T-helper 1 cell treated with Interleukin-12 subunit alpha and Interleukin-12 subunit beta and Interleukin-4 antibody, amounts not matched to agents 30 μg/mL and 1 μg/mL, for 36 hours (primary cell): ENCODE data around the gene MICAL2.
A peak's percentile ranks its signal among the peaks of the same experiment; 100 is the strongest.

Experiments used
- H3K27ac Mint-ChIP-seq: one replicate; pipeline ENCODE4 v1.8.0; 2021; ENCODE audit warnings: mild to moderate bottlenecking, mixed read lengths
- H3K27me3 Mint-ChIP-seq: one replicate; pipeline ENCODE4 v1.8.0; 2021; ENCODE audit warnings: low read depth, mixed read lengths
- H3K36me3 Mint-ChIP-seq: one replicate; pipeline ENCODE4 v1.8.0; 2021; ENCODE audit warnings: low read depth, mixed read lengths
- H3K4me1 Mint-ChIP-seq: one replicate; pipeline ENCODE4 v1.8.0; 2021; ENCODE audit warnings: low read depth, mixed read lengths
- H3K4me3 Mint-ChIP-seq: one replicate; pipeline ENCODE4 v1.8.0; 2021; ENCODE audit warnings: mild to moderate bottlenecking, moderate library complexity, mixed read lengths
- H3K9me3 Mint-ChIP-seq: one replicate; pipeline ENCODE4 v1.8.0; 2021; ENCODE audit warnings: mixed read lengths

MICAL2 gene

GRCh38 chr11:12241401-12241800 is 131.0 kb downstream of the MICAL2 start:
- Mint-ChIP-seq H3K27ac (peak overlapping the region; percentile 29), H3K4me3 (no peak overlapping the region), H3K4me1 (peaks cover 34% of the 10 kb centered on the region), H3K36me3 (peaks cover 46% of the 10 kb centered on the region), H3K9me3 (no peaks in the 10 kb centered on the region), H3K27me3 (no peaks in the 10 kb centered on the region)

GRCh38 chr11:12241971-12242672 is 131.7 kb downstream of the MICAL2 start:
- Mint-ChIP-seq H3K27me3 (no peaks in the 10 kb centered on the region), H3K4me3 (peak overlapping the region; percentile 27), H3K27ac (peak overlapping the region; percentile 70)

DNA sequence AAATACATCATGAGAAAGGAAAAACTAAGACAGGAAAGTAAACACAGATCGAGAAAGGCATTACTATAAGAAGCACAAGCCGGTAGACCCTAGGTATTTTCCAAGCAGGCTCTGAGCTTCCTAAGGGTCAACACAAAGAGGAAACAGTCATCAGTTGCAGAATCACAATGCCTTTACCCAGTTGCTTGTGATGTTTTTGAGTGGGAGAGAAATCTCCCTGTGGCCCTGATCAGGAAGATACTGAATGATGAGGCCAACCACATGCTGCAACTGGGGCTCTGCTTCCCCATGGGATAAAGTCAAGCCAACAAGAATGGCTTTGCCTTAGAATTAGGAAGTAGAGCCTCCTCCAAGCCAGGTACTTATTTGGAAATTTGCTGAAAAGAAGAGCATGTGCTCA is 132.6 kb downstream of the MICAL2 start:
- no peaks in the 10 kb centered on the region for H3K9me3 Mint-ChIP-seq
- H3K4me1 Mint-ChIP-seq = peaks cover 26% of the 10 kb centered on the region
- no peaks in the 10 kb centered on the region for H3K27me3 Mint-ChIP-seq
- peaks cover 38% of the 10 kb centered on the region for H3K36me3 Mint-ChIP-seq
- no peak overlapping the region for H3K4me3 Mint-ChIP-seq
- H3K27ac Mint-ChIP-seq = no peak overlapping the region

More at GRCh38 chr11:12241971-12242672, 131.7 kb downstream of the MICAL2 start:
- Mint-ChIP-seq H3K4me1 (peaks cover 26% of the 10 kb centered on the region), H3K9me3 (no peaks in the 10 kb centered on the region), H3K36me3 (peaks cover 40% of the 10 kb centered on the region)

DNA sequence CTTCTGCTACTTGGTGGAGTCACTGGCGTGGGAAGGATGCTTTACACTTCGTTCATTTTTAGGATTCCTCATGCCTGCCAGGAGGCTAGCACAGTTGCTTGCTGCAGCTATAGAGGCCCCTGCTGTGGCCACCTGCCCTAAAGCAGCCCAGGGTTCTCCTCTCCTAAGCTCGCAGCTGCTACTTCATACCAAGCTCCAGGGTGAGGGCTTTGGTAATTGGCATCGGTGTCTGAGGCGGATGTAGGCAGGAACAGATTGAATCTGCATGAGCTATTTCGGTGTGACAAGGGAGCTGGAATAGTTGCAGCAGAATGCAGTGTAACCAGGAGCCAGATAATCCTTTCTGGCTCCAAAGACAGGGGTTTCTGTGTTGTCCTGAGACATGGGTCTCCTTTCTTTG is 133.1 kb downstream of the MICAL2 start:
- Mint-ChIP-seq H3K27me3 (no peaks in the 10 kb centered on the region), H3K4me1 (peaks cover 26% of the 10 kb centered on the region), H3K9me3 (no peaks in the 10 kb centered on the region), H3K4me3 (no peak overlapping the region), H3K36me3 (peaks cover 33% of the 10 kb centered on the region), H3K27ac (no peak overlapping the region)

DNA sequence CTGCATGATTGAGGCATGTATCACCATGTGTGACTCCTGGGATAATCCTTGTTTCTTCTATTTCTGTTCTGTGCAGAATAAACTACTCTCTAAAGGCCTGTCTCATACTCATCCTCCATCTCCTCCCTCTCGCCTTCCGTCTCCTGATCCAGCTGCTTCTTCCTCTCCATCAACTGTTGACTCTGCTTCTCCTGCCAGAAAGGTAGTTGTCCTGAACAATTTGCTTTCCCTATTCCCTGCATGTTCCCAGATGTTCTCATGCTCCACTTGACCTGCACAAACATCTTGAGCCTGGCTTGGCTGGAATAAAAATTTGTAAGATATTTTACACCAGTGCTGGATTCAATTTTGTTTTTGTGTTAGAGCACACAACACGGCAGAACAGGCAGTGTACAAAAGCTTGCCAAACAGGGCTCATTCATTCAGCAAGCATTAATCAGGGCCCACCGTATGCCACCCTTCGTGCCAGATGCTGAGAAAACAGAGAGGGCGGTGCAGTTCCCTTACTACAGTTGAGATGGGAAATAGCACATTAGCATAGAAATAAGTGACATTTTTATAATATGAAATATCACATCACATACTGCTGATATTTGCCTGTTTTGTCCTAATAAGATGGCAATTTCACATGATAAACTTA is 133.6 kb downstream of the MICAL2 start:
- H3K4me1 Mint-ChIP-seq = peaks cover 26% of the 10 kb centered on the region
- H3K27ac Mint-ChIP-seq = no peak overlapping the region
- H3K36me3 Mint-ChIP-seq = peaks cover 32% of the 10 kb centered on the region

DNA sequence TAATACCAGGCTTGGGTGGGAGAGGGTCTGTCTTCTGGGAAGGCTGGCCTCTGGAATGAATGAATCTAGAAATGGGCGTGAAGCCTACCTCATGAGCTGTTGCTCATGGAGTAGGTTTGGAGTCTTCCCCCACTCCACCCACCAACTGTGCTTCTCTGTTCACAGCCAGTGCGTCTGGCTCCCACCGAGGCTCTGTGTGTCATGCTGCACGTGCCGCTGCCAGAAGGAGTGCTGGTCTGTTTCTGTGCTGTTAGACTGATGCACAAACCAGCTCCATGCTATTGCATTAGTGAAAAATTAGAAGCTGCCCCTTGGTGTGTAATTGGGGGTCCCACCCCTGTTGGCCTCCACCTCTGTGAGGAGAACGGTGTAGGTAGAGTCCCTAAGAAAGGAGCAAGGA is 134.7 kb downstream of the MICAL2 start:
- Mint-ChIP-seq H3K4me3 (no peak overlapping the region), H3K9me3 (no peaks in the 10 kb centered on the region), H3K36me3 (peaks cover 36% of the 10 kb centered on the region), H3K27ac (no peak overlapping the region), H3K27me3 (no peaks in the 10 kb centered on the region), H3K4me1 (peaks cover 24% of the 10 kb centered on the region)

More for the DNA sequence above, 133.6 kb downstream of the MICAL2 start:
- H3K27me3 Mint-ChIP-seq = no peaks in the 10 kb centered on the region
- H3K9me3 Mint-ChIP-seq = no peaks in the 10 kb centered on the region
- H3K4me3 Mint-ChIP-seq = no peak overlapping the region

DNA sequence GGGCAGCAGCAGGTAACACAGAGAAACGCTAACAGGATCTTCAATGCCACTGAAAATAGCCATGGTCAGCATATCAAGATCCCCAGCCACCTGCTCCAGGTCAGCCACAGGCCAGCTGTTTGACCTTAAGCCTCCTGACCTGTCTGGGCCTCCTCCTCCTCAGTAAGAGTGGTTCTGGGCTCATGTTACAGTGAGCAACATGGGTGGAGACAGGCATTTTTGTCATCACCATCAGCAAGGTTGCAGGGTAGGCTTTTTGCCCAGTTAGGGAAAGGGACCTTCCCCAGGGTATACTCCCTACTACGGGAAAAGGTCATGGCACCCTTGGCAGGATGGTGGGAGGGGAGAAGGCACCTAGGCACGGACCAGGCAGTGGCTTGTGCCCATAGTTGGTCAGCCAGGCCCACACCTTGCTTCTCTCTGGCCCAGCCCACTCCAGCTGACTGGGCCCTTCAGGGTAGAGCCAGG is 135.2 kb downstream of the MICAL2 start:
- Mint-ChIP-seq H3K27me3 (no peaks in the 10 kb centered on the region), H3K4me3 (no peak overlapping the region), H3K36me3 (peaks cover 37% of the 10 kb centered on the region)

DNA sequence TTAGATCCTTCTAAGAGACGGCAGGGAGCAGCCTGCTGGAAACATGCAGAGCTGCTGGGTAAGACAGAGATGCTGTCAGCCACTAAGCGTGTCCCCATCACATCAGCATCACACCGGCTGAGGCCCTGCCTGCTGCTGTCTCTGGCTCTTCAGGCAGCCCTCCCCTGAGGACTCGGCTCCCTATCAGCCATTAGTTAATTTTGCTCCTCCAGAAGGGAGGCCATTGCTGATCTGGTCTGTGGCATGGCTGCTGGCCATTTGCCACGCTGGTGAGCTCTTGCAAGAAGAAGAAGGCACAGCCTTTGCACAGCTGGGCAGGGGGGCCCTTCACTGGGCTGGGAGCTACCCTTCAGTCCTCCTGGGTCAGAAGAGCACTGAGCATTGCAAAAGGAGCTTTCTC is 135.8 kb downstream of the MICAL2 start:
- Mint-ChIP-seq H3K9me3 (no peaks in the 10 kb centered on the region), H3K27ac (no peak overlapping the region), H3K4me3 (no peak overlapping the region), H3K36me3 (peaks cover 35% of the 10 kb centered on the region), H3K27me3 (no peaks in the 10 kb centered on the region), H3K4me1 (peaks cover 21% of the 10 kb centered on the region)

More for the DNA sequence above, 135.2 kb downstream of the MICAL2 start:
- Mint-ChIP-seq H3K4me1 (peaks cover 24% of the 10 kb centered on the region), H3K27ac (no peak overlapping the region), H3K9me3 (no peaks in the 10 kb centered on the region)

- H3K9me3 Mint-ChIP-seq = no peaks in the 10 kb centered on the region
- no peaks in the 10 kb centered on the region for H3K27me3 Mint-ChIP-seq
- no peak overlapping the region for H3K4me3 Mint-ChIP-seq
- H3K36me3 Mint-ChIP-seq = peaks cover 28% of the 10 kb centered on the region
- no peak overlapping the region for H3K27ac Mint-ChIP-seq
- H3K4me1 Mint-ChIP-seq = peaks cover 14% of the 10 kb centered on the region
Observed at GRCh38 chr11:12246989-12247388, 136.6 kb downstream of the MICAL2 start.

DNA sequence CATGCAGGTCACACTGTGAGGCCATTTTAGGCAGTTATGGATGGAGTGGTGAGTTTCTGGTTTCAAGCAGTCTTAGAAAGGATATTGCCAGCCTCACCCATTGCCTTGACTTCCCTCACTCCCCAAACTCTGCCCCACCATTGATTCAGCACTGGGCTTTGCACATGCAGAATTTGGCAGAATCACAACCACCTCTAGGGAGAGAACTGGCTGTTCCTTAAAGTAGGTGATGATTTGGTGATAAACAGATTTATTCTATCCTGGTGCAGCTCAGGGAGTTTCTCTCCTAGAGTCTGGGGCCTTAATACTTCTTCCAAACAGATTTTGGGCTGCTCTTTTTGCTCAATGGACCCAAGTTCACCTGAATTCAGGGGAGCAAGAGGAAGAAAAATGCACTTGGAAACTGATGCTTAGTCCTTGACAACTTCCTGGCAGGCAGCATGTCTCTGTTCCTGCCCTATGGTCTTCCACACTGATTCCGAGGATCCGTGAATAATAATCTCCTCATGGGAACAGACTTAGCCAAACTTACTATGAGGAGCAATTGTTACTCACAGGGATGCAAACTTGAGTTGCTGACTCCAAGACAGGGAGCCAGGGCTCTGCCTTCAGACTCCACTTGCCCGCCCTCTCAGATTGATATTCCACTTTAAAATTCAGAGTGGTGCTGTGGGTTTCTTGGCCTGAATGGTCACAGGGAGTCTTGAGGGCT is 137.3 kb downstream of the MICAL2 start:
- Mint-ChIP-seq H3K27me3 (no peaks in the 10 kb centered on the region), H3K36me3 (peaks cover 24% of the 10 kb centered on the region), H3K9me3 (no peaks in the 10 kb centered on the region), H3K4me3 (no peak overlapping the region), H3K4me1 (peaks cover 7% of the 10 kb centered on the region), H3K27ac (no peak overlapping the region)

DNA sequence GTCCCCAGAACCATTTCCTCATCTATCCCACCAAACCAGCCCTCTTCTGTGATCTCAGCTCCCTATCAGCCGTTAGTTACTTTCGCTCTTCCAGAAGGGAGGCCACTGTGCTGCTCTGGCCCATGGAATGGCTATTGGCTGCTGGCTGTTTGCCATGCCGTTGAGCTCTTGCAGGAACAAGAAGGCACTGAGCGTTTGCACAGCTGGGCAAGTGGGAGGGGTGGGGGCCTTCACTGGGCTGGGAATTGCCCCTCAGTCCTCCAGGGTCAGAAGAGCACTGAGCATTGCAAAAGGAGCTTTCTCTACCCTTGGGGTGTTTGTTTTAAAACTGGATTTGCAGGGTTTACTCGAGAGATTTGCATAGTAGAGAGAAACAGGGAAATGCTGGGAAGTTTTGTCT is 137.9 kb downstream of the MICAL2 start:
- Mint-ChIP-seq H3K27ac (no peak overlapping the region), H3K27me3 (no peaks in the 10 kb centered on the region), H3K4me1 (peaks cover 3% of the 10 kb centered on the region), H3K36me3 (peaks cover 22% of the 10 kb centered on the region), H3K9me3 (no peaks in the 10 kb centered on the region), H3K4me3 (no peak overlapping the region)

DNA sequence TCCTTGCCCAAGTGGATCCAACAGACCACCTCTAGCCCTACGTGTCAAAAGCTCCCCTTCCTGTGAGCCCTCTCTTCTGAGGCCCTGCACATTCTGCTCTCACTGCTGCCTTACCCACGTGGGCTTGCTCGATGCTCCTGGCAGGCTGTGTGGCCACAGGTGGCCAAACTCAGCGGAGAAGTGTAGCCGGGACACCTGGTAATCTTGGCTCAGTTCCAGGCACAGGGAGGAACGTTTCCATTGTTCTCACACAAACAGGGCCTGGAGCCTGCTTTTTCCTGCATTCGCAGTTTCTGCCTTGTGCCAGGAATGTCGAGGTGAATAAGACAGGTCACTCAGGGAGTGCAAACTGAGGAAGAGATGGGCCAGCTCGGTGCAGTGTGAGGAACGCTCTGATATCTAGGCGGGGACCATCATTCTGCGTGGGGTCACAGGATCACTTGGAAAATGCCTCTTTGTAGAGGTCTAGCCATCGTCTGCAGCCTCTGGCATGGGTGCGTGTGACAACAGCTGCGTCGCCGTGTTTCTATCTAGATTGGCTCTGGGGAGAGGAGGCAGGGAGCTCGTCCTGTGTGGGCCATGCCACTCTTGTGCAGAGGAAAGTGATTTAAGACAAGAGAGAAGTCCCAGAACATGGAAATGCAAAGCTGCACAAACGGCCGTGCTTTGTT is 139.3 kb downstream of the MICAL2 start:
- Mint-ChIP-seq H3K4me1 (no peaks in the 10 kb centered on the region), H3K36me3 (peaks cover 15% of the 10 kb centered on the region), H3K9me3 (no peaks in the 10 kb centered on the region), H3K27me3 (no peaks in the 10 kb centered on the region), H3K27ac (peak overlapping the region; percentile 29), H3K4me3 (no peak overlapping the region)

GRCh38 chr11:12251666-12252560 is 141.5 kb downstream of the MICAL2 start:
- Mint-ChIP-seq H3K27me3 (no peaks in the 10 kb centered on the region), H3K4me1 (no peaks in the 10 kb centered on the region), H3K4me3 (no peak overlapping the region), H3K36me3 (peaks cover 15% of the 10 kb centered on the region), H3K9me3 (no peaks in the 10 kb centered on the region), H3K27ac (no peak overlapping the region)
